Placental epithelial cell (primary cell): ENCODE measurements around the gene HINT3. TPM values are rescaled to one million over a fixed set of nuclear protein-coding genes. Genes with fewer than 3 reads are reported as not detected.

Experiments
- small RNA-seq: library from RNA; depleted of rRNA; stranded (forward); fragments of <200 nt; gene quantifications from one replicate; pipeline ENCODE3, GENCODE V24; 2012
- total RNA-seq: library from RNA; depleted of rRNA; stranded (reverse); fragments of >200 nt; gene quantifications from 2 replicates; pipeline ENCODE4 v1.2.3, GENCODE V29; 2012

Gene HINT3
- 14.6 and 16.1 TPM in 2 replicates for total RNA-seq

GRCh38 chr6:125956506-125957390 is at the start of gene HINT3:
Gene HINT3 (plus strand): TSS chr6:125956770. CDS start chr6:125956978, 208 bp downstream.

GRCh38 chr6:125986301-125987025 is 29.9 kb downstream of the HINT3 start, which contains the start of gene TRMT11:
Gene TRMT11 (plus strand): TSS chr6:125986540. CDS start chr6:125986551, 11 bp downstream.

Small RNAs within 50 kb of the gene (small RNA-seq; reads per million reads assigned to genes)
- gene RNA5SP216: not detected

Other genes with a start within 250 kb of the HINT3 start
- not detected in 2 replicates for gene HEY2, start 207.1 kb upstream of the HINT3 start, total RNA-seq
- gene NCOA7, start 165.8 kb upstream of the HINT3 start, total RNA-seq: 38.9 and 86.8 TPM in 2 replicates
- gene TRMT11, start 29.8 kb downstream of the HINT3 start, total RNA-seq: 11.8 and 16.9 TPM in 2 replicates